NCI-H2227 (cell line): ENCODE data around the gene HIP1R.
A peak's percentile ranks its signal among the peaks of the same experiment; 100 is the strongest.
"Not testable (repeated sequence)": the region's sequence is repeated elsewhere in the genome, so short reads cannot be mapped to it uniquely, and the experiment has no call there.

Source experiments
- DNase-seq: peaks from one replicate; lab custom pipeline; 2025; ENCODE audit not compliant: unreplicated experiment; lab: John Stamatoyannopoulos, UW

Gene HIP1R

DNA sequence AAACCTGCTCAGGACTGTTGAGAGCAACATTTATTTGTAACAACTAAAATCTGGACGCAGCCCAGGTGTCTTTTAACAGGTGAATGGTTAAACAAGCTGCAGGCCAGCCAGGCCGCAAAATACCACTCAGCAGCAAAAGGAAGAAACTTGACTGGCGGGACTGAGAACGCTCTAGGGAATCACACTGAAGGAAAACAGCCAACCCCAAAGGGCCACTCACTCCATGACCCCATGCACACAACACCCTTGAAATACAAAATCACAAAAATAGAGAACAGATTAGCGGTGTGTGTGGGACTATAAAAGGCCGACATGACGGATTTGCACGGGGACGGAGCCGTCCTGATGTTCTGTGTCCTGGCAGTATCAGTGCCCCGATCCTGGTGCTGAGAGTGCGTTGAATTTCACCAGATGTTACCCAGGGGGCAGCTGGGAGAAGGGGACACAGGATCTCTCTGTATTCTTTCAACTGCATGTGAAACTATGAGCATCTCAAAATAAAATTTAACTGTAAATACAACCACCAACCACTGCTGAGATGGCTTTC, 37.6 kb downstream of the HIP1R start:
- DNase-seq: no peak

- no peak for DNase-seq
Observed at GRCh38 chr12:122873540-122873939, 38.3 kb downstream of the HIP1R start.

DNA sequence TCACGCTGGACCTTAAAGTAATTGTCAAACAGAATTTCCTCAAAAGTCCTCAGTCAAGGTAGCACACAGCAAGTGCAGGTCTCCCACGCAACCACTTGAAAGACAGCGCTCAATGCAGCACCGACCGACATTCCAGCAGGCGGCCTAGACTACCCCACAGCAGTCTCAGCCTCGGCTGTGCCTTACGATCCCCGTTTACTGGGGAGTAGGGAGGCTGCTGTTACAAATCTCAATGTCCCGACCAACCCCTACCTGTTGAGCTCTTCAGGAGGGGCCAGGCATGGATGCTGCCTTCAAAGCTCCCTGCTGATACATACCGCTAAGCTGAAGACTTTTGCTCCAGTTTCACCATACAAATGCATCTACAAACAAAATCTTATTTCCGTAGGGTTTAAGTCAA, 38.8 kb downstream of the HIP1R start:
- DNase-seq: no peak

- DNase-seq: no peak
Observed at GRCh38 chr12:122875590-122876220, 40.4 kb downstream of the HIP1R start.

DNA sequence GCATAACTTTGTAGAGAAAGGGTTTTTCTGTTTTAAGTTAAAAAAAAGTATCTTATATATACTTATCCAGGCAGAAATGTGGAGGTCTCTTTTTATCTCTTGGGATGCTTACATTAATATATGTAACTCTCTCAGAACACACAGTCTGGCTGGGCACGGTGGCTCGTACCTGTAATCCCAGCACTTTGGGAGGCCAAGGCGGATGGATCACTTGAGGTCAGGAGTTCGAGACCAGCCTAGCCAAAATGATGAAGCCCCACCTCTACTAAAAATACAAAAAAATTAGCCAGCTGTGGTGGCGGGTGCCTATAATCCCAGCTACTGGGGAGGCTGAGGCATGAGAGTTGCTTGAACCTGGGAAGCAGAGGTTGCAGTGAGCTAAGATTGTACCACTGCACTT, 41.0 kb downstream of the HIP1R start:
- not testable (repeated sequence) for DNase-seq

DNA sequence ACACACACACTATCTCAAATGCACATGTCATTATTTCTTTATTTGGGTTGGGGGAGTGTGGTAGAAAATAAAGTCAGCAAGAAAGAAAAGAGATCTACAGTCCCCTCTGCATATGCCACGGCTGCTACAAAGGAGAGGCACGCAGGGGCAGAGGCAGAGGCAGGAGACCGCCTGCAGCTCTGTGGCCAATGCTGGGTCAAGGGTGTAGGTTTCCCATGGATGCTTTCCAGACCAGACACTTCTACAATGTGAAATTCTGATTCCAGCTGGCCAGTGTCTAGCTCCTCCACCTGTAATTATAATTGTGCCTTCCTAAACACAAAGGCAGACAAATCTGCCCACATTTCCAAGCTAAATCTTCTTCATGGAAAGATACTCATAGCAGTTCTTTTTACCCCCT, 41.5 kb downstream of the HIP1R start:
- DNase-seq: no peak

DNA sequence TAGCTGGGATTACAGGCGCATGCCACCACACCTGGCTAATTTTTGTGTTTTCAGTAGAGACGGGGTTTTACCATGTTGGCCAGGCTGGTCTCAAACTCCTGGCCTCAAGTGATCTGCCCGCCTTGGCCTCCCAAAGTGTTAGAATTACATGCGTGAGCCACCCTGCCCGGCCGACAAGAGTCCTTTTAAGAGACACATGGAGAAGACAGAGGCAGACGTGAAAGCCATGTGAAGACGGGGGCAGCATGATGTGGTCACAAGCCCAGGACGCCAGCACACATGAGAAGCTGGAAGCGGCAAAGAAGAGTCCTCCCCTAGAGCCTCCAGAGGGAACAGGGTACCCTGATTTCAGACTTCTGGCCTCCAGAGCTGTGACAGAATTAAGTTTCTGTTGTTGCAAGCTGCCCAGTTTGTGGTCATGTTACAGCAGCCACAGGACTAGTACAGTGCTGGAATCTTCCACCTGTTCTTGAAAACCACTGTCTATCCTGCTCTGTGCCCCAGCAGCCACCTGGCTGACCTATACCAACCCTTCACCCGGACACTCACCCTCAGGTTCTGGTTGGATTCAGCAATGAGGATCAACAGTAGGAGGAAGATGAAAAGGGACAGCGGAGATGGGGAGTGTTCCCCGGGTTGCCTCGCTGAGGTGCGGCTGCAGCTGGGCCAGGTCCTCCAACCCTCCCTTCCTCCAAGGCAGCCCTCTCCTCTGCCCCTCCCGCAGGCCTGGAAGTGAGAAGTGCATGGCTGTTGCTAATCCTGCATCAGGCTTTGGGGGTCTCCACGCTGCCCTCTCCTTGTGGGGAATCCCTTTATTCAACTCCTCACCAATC, 43.7 kb downstream of the HIP1R start:
- no peak for DNase-seq

- DNase-seq: no peak
Observed at GRCh38 chr12:122880155-122880667, 45.0 kb downstream of the HIP1R start.

DNA sequence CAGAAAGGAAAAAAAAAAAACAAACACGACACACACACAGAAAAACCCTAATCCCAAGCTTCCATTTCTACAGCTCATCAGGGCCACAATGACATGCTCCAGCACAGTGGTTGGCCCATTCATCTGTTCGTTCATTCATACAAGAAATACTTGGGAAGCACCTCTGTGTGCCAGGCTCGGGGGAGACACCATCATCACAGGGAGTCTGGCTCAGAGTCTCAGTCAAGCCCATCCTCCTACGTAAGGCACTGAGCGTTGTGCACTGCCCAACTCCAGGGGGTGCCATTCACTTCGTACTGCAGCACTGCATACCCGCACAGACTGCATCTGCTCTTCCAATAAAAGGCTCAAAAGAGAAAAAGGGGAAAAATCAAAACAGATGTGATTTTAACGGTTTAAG, 45.4 kb downstream of the HIP1R start:
- DNase-seq: peak; percentile 78

- DNase-seq: no peak
Observed at GRCh38 chr12:122882908-122883558, 47.8 kb downstream of the HIP1R start.

DNA sequence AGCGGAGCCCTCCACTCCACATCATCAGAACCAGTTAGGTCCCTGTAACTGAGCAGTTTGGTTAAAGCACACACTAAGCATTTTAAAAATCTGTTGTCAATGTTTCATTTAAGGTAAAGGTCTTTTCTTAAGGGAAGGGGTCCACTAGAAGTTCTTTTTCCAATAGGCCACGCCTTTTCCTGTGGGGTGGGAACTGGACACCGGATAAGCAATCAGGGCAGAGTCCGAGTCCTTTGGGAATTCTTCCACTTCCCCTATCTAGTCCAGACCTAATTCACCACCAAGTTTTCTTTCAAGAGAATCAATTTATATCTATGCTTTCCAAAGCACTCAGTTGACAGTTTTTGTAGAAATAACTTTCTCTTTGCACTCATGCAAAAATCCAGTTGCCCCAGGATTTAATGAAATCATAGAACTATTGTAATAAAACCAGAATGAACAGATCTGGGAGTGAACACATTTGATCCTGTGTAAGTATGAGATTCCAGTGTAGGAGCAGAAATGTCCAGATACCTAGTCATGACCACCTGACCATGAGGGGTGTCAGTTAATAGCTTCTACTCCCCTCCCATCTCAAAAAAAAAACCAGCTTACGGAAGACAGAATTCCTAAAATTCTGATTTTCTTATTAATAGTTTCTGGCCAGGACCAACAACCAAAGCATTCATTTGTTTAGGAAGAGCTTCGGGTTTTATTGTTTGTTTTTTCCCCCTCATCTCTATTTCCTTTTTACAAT, 49.0 kb downstream of the HIP1R start:
- no peak for DNase-seq

GRCh38 chr12:122884860-122885259, 49.6 kb downstream of the HIP1R start:
- DNase-seq: no peak

- no peak for DNase-seq
Observed at GRCh38 chr12:122886161-122886560, 50.9 kb downstream of the HIP1R start.

GRCh38 chr12:122886851-122887818, 51.9 kb downstream of the HIP1R start:
- DNase-seq: peak; percentile 56

DNA sequence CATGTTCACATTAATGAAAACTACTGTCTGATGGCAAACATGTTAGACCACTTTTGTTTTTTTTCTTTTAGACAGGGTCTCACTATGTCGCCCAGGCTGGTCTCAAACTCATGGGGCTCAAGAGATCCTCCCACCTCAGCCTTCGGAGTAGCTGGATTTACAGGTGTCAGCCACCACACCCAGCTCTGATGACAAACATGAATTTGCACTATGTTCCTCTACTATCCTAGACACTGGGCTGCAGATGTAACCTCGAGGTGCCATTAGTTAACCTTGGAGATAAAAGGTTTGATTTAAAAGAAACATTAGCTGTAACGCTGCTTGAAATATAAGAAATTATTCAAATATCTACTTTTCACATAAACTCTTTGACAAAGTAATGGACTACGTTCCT, 52.6 kb downstream of the HIP1R start:
- no peak for DNase-seq

GRCh38 chr12:122888232-122888752, 53.0 kb downstream of the HIP1R start:
- DNase-seq: peak; percentile 79

DNA sequence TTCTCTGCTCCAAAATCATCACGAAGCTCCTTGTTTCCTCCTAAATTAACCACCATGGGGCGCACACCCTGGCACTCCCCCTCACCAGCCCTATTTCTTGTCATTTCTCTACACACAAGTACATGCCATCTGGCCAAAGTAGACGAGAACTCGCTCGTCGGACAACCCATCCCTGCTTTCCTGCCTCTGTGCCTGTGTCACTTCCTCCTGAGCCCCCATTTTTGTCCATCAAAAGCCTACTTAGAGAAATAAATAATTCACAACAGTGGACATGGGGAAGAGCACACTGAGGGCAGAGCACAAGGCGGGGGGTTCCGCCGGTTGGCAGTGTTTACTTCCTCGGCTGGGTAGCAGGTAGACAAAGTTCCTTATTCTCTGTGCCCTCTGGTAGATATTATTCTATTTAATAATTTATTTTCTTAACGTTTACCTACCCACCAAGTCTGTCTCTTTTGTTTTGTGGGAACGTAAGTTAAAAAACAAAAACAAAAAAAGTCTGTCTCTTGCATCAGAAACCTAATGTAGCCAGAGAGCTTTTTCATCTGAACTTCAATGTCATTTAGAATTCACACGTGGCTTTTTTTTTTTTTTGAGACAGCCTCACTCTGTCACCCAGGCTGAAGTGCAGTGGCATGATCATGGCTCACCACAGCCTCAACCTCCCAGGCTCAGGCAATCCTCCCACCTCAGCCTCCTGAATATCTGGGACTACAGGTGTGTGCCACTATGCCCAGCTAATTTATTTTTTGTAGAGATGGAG, 54.7 kb downstream of the HIP1R start:
- DNase-seq: no peak

- DNase-seq: no peak
Observed at GRCh38 chr12:122891661-122892525, 56.6 kb downstream of the HIP1R start.
